ENCODE data around the gene CADM2. TPM values are rescaled to one million over a fixed set of nuclear protein-coding genes. Genes with fewer than 3 reads are reported as not detected.

CADM2 gene
- total and polyA plus RNA-seq, 2 experiments from 2014 or later = 0.15 to 0.40 TPM

DNA sequence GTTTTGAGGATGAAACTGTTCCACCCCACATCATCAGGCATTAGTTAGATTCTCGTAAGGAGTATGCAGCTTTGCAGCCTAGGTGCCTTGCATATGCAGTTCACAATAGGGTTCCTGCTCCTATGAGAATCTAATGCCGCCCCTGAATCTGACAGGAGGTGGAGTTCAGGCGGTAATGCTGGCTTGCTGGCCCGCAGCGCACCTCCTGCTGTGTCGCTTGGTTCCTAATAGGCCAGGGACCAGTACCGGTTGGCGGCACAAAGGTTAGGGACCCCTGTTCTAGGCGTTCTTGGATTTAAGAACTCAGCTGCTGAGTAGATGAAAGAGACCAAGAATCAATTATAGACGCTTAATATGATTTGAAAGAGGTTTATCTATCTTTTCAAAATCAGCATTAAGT, 595.4 kb downstream of the CADM2 start:
- Histone ChIP-seq H3K9me3 (ENCODE audit: low read depth) (no peaks in the 10 kb centered on the region), H3K36me3 (no peaks in the 10 kb centered on the region), H3K4me1 (ENCODE audit: low read depth) (no peaks in the 10 kb centered on the region), H3K27ac (no peak overlapping the region), H3K27me3 (no peaks in the 10 kb centered on the region), H3K4me3 (no peak overlapping the region)
- no peak for DNase-seq (ENCODE audit: low read depth in 1 of 2, low spot score in 1 of 2)
- no peak for TF ChIP-seq CTCF (IDR thresholded peaks at IDR 0.05; ENCODE audit: low read depth, low read length)

GRCh38 chr3:85560088-85560785, 601.4 kb downstream of the CADM2 start:
- H3K36me3 ChIP-seq = no peaks in the 10 kb centered on the region
- TF ChIP-seq CTCF (IDR thresholded peaks at IDR 0.05; ENCODE audit: low read depth, low read length) = no peak
- DNase-seq (ENCODE audit: low read depth in 1 of 2, low spot score in 1 of 2) = peak in 1 of 2 donors; percentile 72

GRCh38 chr3:85567071-85567676, 608.4 kb downstream of the CADM2 start:
- peak; percentile 54 to 80 for DNase-seq (ENCODE audit: low read depth in 1 of 2, low spot score in 1 of 2)
- Histone ChIP-seq H3K27me3 (no peaks in the 10 kb centered on the region), H3K4me3 (no peak overlapping the region), H3K9me3 (ENCODE audit: low read depth) (no peaks in the 10 kb centered on the region), H3K4me1 (ENCODE audit: low read depth) (no peaks in the 10 kb centered on the region), H3K27ac (no peak overlapping the region), H3K36me3 (no peaks in the 10 kb centered on the region)
- TF ChIP-seq CTCF (IDR thresholded peaks at IDR 0.05; ENCODE audit: low read depth, low read length) = peak; percentile 49

More at GRCh38 chr3:85560088-85560785, 601.4 kb downstream of the CADM2 start:
- no peak overlapping the region for H3K27ac ChIP-seq
- H3K4me1 ChIP-seq (ENCODE audit: low read depth) = no peaks in the 10 kb centered on the region
- no peaks in the 10 kb centered on the region for H3K9me3 ChIP-seq (ENCODE audit: low read depth)
- H3K4me3 ChIP-seq = no peak overlapping the region
- no peaks in the 10 kb centered on the region for H3K27me3 ChIP-seq

- no peak for TF ChIP-seq CTCF (IDR thresholded peaks at IDR 0.05; ENCODE audit: low read depth, low read length)
- H3K27me3 ChIP-seq = no peaks in the 10 kb centered on the region
- no peaks in the 10 kb centered on the region for H3K4me1 ChIP-seq (ENCODE audit: low read depth)
These were observed 612.0 kb downstream of the CADM2 start for GRCh38 chr3:85570819-85571218.

GRCh38 chr3:85571835-85572234, 613.0 kb downstream of the CADM2 start:
- H3K4me3 ChIP-seq = no peak overlapping the region
- H3K27ac ChIP-seq = no peak overlapping the region

More at GRCh38 chr3:85570819-85571218, 612.0 kb downstream of the CADM2 start:
- no peak overlapping the region for H3K4me3 ChIP-seq
- no peaks in the 10 kb centered on the region for H3K36me3 ChIP-seq
- DNase-seq (ENCODE audit: low read depth in 1 of 2, low spot score in 1 of 2) = no peak
- no peaks in the 10 kb centered on the region for H3K9me3 ChIP-seq (ENCODE audit: low read depth)
- H3K27ac ChIP-seq = no peak overlapping the region

More at GRCh38 chr3:85571835-85572234, 613.0 kb downstream of the CADM2 start:
- Histone ChIP-seq H3K9me3 (ENCODE audit: low read depth) (no peaks in the 10 kb centered on the region), H3K36me3 (no peaks in the 10 kb centered on the region), H3K4me1 (ENCODE audit: low read depth) (no peaks in the 10 kb centered on the region), H3K27me3 (no peaks in the 10 kb centered on the region)
- peak in 1 of 2 donors; percentile 31 for DNase-seq (ENCODE audit: low read depth in 1 of 2, low spot score in 1 of 2)
- no peak for TF ChIP-seq CTCF (IDR thresholded peaks at IDR 0.05; ENCODE audit: low read depth, low read length)
